Endometrium (tissue), 2 donors: ENCODE results near the gene GRAMD1A.

ENCODE experiments used
- FAIRE-seq: peaks from 2 replicates; lab custom pipeline; 2012; peaks lifted over from hg19 to GRCh38; lab: Jason Lieb, UNC
- donor health status: control.
- donor health status: control.

Gene GRAMD1A

GRCh38 chr19:35055715-35056179 is 55.6 kb downstream of the GRAMD1A start:
- FAIRE-seq: no peak

DNA sequence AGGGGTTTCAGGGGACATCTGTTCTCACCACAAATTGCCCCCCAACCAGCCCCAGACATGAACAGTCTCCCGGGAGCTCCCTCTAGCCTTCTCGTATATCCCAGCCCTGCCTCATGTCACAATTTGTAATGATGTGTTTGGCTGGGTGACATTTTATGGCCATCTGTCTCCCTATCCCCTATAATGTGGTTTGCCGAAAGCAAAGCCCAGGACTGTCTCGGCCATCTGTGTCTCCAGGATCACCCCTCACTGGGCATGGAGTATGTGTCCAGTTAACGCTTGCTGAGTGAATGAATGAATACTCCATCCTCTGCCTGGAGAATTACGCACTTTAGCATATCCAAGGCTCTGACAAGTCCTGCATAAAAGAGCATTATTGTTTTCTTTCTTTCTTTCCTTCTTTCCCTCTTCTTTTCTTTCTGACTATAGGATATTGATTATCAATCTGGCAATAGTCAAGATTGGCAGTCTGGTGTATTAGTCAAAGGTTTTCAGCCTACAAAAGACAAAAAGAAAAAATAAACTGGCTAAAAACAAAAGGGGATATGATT is 56.5 kb downstream of the GRAMD1A start:
- no peak for FAIRE-seq

- peak; percentile 64 for FAIRE-seq
Measured at GRCh38 chr19:35058370-35058769, 58.2 kb downstream of the GRAMD1A start.

DNA sequence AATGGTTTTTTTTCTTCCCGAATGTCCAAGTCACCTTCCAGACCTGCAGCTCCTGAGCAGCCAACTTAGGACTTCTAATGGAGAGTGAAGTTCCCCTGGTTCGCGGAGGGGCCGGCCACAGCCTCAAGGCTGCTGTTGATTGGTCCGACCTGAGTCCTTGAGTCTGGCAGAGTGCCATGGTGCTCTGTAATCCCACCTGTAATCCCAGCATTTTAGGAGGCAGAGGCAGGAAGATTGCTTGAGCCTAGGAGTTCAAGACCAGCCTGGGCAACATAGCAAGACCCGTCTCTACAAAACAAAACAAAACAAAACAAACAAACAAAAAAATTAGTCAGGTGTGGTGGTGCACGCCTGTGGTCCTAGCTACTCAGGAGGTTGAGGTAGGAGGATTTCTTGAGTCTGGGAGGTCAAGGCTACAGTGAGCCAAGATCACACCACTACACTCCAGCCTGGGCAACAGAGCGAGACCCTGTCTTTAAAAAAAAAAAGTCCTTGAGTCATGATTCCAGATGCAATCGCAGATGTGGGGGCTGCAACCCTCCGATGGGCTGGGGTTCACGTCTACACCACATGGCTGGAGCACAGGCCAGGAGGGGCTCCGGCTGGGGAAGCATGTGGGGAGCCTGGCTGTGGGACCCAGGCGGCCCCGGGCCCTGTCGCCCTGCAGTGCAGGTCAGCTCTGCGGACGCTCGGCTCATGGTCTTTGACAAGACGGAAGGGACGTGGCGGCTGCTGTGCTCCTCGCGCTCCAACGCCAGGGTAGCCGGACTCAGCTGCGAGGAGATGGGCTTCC is 59.1 kb downstream of the GRAMD1A start:
- no peak for FAIRE-seq

DNA sequence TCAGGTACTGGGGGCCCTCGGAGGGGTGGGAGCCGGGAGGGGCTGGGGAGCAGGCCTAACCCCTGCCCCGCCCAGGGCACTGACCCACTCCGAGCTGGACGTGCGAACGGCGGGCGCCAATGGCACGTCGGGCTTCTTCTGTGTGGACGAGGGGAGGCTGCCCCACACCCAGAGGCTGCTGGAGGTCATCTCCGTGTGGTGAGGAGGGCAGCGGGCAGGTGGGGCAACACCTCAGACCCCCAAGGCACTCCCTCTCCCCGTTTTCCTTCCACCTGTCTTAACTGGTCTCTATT is 59.6 kb downstream of the GRAMD1A start:
- no peak for FAIRE-seq

- no peak for FAIRE-seq
Measured at GRCh38 chr19:35060160-35060855, 60.2 kb downstream of the GRAMD1A start.

DNA sequence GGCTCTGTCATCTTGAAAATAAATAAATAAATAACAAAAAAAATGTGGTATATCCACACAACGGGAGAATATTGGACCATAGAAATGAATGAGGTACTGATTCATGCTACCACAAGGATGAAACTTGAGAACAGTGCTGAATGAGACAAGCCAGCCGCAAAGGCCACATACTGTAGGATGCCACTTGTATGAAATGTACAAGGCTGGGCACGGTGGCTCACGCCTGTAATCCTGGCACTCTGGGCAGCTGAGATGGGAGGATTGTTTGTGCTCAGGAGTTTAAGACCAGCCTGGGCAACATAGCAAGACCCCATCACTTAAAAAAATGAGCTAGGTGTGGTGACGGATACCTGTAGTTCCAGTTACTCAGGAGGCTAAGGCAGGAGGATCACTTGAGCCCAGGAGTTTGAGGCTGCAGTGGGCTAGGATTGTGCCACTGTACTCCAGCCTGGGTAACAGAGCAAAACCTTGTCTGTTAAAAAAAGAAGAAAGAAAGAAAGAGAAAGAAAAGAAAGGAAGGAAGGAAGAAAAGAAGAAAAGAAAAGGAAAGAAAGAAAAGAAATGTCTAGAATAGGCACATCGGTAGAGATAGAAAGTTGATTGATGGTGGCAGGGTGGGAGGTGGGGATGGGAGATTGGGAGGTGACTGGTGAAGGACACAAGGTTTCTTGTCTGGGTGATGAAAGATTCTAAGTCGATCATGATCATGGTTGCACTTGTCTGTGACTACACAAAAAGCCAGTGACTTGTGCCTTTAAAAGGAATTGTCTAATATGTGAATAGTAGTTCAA is 61.7 kb downstream of the GRAMD1A start:
- FAIRE-seq: no peak

- no peak for FAIRE-seq
Measured at GRCh38 chr19:35062942-35063341, 62.8 kb downstream of the GRAMD1A start.

GRCh38 chr19:35063940-35064818 is 64.1 kb downstream of the GRAMD1A start:
- no peak for FAIRE-seq

DNA sequence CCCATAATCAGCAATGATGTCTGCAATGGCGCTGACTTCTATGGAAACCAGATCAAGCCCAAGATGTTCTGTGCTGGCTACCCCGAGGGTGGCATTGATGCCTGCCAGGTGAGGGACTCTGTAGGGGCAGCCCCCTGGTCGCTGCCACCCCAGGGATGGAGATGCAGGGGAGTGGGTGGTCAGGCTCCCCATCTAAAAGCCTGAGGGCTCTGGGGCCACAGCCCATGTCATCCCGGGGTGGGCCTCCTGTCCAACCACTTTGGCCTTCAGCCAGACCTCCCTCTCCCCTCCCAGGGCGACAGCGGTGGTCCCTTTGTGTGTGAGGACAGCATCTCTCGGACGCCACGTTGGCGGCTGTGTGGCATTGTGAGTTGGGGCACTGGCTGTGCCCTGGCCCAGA is 65.5 kb downstream of the GRAMD1A start:
- no peak for FAIRE-seq

- no peak for FAIRE-seq
Measured at GRCh38 chr19:35066121-35066520, 66.0 kb downstream of the GRAMD1A start.

GRCh38 chr19:35066691-35067563 is 66.8 kb downstream of the GRAMD1A start:
- FAIRE-seq: no peak

- no peak for FAIRE-seq
Measured at GRCh38 chr19:35068941-35069634, 69.0 kb downstream of the GRAMD1A start.

DNA sequence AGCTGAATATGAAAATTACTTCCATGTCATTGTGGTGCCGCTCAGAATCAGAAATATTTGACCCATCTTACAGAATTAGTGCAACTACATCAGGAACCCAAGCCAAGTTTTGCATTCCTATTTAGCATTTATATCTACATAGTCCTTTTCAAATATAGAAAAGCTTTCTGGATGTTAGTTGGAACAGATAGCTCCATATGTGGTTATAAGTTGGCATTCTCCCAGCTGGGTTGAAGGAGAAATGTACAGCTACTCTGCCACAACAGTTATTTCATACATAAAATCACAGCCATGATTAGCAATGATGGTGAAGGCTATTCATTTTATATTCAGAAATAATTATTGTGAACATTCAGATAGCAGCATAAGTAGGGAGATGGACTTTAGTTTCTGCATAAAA is 69.6 kb downstream of the GRAMD1A start:
- no peak for FAIRE-seq

DNA sequence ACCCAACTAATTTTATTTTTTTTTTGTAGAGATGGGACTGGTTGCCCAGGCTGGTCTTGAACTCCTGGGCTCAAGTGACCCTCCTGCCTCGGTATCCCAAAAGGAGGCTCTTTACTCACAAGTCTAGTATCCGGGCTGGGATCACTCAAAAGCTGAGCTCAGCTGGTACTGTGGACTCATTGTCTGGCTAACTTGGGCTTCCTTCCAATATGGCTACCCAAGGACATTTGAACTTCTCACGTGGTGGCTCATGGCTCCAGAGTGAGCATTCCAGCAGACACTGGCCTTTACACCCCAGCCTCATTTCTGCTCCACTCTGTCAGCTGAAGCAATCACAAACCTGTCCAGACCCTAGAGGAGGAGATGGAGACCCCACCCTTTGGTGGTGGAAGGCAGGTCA is 70.3 kb downstream of the GRAMD1A start:
- no peak for FAIRE-seq

- no peak for FAIRE-seq
Measured at GRCh38 chr19:35073516-35073915, 73.4 kb downstream of the GRAMD1A start.

DNA sequence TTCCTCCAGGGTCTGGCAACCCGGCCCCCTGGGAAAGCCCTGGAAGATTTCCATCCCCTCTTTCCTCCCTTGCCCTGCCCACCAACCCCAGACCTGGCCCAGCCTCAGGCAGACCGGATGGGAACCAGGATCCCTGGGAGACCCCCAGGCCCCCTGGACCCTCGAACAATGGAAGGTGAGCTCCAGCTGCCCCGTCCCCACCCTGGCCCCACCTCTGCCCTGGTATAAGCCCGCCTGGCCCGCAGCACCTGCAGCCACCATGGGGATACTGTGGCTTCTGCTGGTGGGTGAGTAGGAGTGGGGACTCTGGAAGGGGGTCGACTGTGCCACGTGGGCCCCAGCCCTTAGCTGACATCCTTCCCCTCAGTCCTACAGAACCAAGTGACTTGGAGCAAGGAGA is 73.8 kb downstream of the GRAMD1A start:
- FAIRE-seq: no peak

DNA sequence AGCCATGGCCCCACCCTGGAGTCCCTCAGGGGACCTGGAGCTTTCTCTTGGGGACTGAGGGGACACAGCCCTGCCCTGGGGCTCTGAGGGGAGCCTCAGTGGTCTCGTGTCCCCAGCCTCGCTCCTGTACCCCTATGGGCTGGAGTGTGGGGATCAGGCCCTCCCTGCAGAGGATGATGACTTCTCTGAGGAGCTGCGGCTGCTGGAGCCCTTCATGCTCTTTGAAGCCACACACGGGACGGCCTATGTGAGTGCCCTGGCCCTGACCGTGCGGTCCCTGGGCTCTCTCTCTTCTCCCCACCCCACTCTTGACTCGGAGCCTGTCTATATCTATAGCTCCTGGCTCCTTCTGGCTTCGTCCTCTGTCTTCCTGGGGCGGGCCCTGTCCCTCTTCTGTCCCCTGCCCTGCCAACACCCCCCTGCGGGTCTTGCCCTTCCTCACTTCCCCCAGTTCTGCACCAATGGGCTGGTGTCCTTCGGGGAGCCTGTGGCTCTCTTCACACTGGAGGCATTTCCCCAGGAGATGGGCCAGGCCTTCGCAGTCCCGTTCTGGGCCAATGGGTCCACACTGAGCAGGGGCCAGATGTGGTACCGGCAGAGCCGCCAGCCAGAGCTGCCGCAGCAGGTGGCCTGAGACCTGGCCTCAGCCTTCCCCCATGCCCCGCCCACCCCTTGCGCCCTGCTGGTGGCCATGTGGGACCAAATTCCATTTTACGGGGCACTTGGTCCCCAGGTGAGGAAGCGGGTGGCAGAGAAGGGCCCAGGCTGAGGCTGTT is 74.5 kb downstream of the GRAMD1A start:
- no peak for FAIRE-seq
